GM12892 (cell line): ENCODE results near the gene ITGB7.

Experiments used
- POLR2A ChIP-seq: IDR thresholded peaks from 2 replicates; pipeline ENCODE4 v1.6.1; 2011; ENCODE audit warnings: low read depth, low read length, control low read depth
- POLR2AphosphoS5 ChIP-seq: IDR thresholded peaks from 2 replicates; pipeline ENCODE4 v1.6.1; 2011; ENCODE audit warnings: low read depth, low read length, control low read depth
- TAF1 ChIP-seq: IDR thresholded peaks from 2 replicates; pipeline ENCODE4 v1.6.1; 2011; ENCODE audit warnings: low read depth, mild to moderate bottlenecking, control low read depth, low read length, borderline replicate concordance

- no peak for TF ChIP-seq POLR2AphosphoS5
- TF ChIP-seq POLR2A: no peak
- no peak for TF ChIP-seq TAF1
Measured at GRCh38 chr12:53222170-53222721, 15.2 kb upstream of the ITGB7 start.
